ENCODE measurements around the gene ST6GALNAC6.

Gene ST6GALNAC6

GRCh38 chr9:127875306-127875966, 24.0 kb downstream of the ST6GALNAC6 start:
- no peak for TF ChIP-seq TAF1 (IDR thresholded peaks at IDR 0.05; ENCODE audit: borderline replicate concordance, insufficient read depth, low read length)
- TF ChIP-seq SIN3A (IDR thresholded peaks at IDR 0.05; ENCODE audit: borderline replicate concordance, insufficient read depth, low read length): no peak
- TF ChIP-seq POLR2AphosphoS5 (IDR thresholded peaks at IDR 0.05; ENCODE audit: low read depth, low read length): no peak
- TF ChIP-seq FOXP2 (optimal IDR thresholded peaks at IDR 0.05; ENCODE audit: borderline replicate concordance, extremely low read depth, extremely low read length, insufficient read depth): no peak
- no peak for TF ChIP-seq REST (IDR thresholded peaks at IDR 0.05; ENCODE audit: insufficient read depth in 1 of 2, low read depth in 2 of 2, low read length in 2 of 2)

GRCh38 chr9:127874301-127875221, 24.8 kb downstream of the ST6GALNAC6 start:
- TF ChIP-seq FOXP2 (optimal IDR thresholded peaks at IDR 0.05; ENCODE audit: borderline replicate concordance, extremely low read depth, extremely low read length, insufficient read depth) (no peak), POLR2AphosphoS5 (IDR thresholded peaks at IDR 0.05; ENCODE audit: low read depth, low read length) (no peak), REST (IDR thresholded peaks at IDR 0.05; ENCODE audit: insufficient read depth in 1 of 2, low read depth in 2 of 2, low read length in 2 of 2) (no peak), TAF1 (IDR thresholded peaks at IDR 0.05; ENCODE audit: borderline replicate concordance, insufficient read depth, low read length) (no peak), SIN3A (IDR thresholded peaks at IDR 0.05; ENCODE audit: borderline replicate concordance, insufficient read depth, low read length) (no peak)

- TF ChIP-seq REST (IDR thresholded peaks at IDR 0.05; ENCODE audit: insufficient read depth in 1 of 2, low read depth in 2 of 2, low read length in 2 of 2) (no peak), POLR2AphosphoS5 (IDR thresholded peaks at IDR 0.05; ENCODE audit: low read depth, low read length) (no peak)
Observed at GRCh38 chr9:127873886-127874285, 25.5 kb downstream of the ST6GALNAC6 start.

- TF ChIP-seq SIN3A (IDR thresholded peaks at IDR 0.05; ENCODE audit: borderline replicate concordance, insufficient read depth, low read length): no peak
- no peak for TF ChIP-seq TAF1 (IDR thresholded peaks at IDR 0.05; ENCODE audit: borderline replicate concordance, insufficient read depth, low read length)
- no peak for TF ChIP-seq FOXP2 (optimal IDR thresholded peaks at IDR 0.05; ENCODE audit: borderline replicate concordance, extremely low read depth, extremely low read length, insufficient read depth)
- TF ChIP-seq POLR2AphosphoS5 (IDR thresholded peaks at IDR 0.05; ENCODE audit: low read depth, low read length): no peak
- no peak for TF ChIP-seq REST (IDR thresholded peaks at IDR 0.05; ENCODE audit: insufficient read depth in 1 of 2, low read depth in 2 of 2, low read length in 2 of 2)
Observed at GRCh38 chr9:127873223-127873691, 26.1 kb downstream of the ST6GALNAC6 start.
